ENCODE results near the gene ZNF524.

ZNF524 gene

DNA sequence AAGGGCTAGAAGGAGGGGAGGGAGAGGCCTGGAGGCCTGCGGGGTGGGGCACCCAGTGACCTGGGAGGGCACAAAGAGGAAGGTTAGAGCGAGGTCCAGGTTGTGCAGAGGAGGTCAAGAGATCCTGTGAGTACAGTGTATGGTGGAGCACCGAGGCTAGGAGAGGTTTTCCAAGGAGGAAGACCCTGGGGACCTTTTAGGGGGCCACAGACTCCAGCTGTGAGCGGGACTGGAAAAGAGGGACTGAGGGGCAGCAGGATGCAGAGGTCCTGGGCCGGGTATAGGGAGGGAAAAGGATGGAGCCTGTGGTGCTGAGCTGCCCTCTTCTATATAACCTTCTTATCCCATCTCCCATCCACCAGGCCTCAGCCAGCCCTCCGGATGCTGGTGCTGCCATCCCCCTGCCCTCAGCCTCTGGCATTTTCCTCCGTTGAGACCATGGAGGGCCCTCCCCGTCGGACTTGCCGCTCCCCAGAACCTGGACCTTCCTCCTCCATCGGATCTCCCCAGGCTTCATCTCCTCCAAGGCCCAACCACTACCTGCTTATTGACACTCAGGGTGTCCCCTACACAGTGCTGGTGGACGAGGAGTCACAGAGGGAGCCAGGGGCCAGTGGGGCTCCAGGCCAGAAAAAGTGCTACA is 44.2 kb downstream of the ZNF524 start:
- DNase-seq, result no peak

DNA sequence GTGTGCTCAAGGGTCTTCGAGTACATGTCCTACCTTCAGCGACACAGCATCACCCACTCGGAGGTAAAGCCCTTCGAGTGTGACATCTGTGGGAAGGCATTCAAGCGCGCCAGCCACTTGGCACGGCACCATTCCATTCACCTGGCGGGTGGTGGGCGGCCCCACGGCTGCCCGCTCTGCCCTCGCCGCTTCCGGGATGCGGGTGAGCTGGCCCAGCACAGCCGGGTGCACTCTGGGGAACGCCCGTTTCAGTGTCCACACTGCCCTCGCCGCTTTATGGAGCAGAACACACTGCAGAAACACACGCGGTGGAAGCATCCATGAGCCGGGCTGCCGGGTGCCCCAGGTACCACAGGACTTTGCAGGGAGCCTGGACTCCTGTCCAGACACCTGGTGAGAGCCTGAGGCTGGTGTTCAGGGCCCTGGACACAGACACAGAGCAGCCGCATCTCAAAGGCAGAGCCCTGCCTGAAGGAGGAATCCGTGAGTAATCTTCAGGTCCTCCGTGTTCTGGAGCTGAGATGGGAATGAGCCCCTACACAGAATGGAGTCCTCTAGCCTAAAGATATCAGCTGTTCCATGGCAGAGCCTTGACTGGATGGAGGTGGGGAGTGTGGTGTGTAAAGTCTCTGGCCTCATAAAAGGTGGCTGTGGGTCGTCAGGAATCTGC is 44.9 kb downstream of the ZNF524 start:
- DNase-seq, result no peak

DNA sequence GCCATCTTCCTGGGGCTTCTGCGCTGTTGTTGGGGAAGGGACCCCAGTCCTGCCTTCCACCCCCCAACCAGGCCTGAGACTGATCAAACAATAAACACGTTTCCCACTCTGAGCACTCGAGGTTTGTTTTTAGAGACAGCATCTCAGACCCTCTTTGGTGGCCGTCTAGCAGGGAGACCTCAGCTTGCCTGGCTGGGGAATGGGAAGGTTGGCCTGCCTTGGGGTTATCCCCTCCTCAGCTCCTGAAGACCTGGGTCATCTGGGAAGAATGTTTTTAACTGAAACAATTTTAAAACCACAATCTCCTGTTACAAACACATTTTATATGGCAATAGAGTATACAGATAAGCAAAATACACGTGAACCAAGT is 45.4 kb downstream of the ZNF524 start:
- no peak for DNase-seq

DNA sequence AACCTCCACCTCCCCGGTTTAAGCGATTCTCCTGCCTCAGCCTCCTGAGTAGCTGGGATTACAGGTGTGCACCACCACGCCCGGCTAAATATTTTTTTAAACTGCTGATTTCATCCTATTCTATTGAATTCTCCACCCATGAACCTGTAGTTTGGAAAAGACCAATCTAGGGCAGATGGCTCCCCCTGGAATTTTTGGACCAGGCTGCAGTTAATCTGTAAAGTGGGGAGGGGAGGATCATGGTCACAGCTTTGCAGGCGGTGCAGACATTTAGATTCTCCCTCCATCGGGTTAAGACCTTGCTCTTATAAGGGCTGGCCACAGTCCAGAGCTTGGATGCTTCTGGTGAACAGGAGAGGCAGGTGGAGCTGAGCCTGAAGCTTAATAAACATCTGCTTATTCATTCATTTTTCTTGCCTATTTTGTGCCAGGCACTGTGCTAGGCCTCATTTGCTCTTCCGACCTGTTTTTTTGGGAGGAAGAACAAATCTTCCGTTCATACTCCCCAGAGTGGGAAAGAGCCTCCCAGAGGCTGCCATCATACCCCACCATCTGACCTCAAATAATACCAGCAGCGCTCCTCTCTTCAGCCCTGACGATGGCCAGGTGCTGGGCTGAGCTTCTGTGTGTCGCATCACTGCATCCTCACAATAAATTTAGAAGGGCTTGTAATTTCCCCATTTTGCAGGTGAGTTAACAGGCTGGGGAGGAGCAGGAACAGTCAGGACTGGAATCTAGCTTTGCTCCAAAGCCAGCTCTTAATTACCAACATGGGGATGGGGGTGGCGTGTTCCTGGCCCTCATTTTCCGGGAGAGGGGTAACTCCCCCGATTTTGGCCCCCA is 47.0 kb downstream of the ZNF524 start:
- no peak for DNase-seq

DNA sequence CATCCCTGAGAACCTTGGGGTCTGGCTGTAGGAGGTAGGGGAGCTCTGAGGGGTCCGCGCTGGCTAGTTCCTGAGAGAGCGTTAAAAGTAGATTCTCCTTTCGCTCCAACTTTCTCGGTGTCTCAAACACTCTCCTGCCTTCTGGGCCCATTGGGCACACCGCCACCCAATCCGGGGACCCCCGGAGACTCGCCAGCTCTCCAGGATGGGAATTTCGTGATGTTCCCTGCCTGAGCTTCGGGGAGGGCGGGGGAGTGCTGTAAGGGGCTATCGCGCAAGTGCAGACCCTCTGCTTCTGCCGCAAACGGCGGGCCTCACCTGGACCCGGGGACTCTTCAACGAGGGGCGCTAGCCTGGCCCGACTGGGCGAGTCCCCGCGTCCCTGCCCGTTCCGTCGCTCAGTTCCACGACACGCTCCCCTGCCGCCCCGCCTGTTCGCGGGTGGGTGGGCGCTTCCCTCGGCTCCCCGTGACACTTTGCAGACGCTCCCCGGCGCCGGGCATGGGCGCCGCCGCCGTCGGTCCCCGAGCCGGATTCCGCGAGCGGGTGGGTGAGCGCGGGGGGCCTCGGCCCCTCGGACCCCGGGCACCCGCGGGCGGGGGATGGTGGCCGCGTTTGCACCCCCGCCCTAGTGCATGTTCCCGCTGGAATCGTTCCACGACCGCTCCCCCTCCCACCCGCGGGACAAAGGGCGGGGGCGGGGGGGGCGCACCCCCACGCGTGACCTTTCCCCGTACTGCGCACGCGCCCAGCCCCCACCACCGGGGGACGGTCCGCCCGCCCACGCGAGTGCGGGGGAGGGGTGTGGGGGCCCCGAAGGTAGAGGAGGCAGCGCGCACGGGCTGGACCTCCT is 47.9 kb downstream of the ZNF524 start, which contains the start of gene CCDC106:
TSS of gene CCDC106 (plus strand) at position 481 of the 853 bp plus-strand sequence. CDS start 835 bp downstream, outside the sequence.
- peak; percentile 68 to 75 for DNase-seq

DNA sequence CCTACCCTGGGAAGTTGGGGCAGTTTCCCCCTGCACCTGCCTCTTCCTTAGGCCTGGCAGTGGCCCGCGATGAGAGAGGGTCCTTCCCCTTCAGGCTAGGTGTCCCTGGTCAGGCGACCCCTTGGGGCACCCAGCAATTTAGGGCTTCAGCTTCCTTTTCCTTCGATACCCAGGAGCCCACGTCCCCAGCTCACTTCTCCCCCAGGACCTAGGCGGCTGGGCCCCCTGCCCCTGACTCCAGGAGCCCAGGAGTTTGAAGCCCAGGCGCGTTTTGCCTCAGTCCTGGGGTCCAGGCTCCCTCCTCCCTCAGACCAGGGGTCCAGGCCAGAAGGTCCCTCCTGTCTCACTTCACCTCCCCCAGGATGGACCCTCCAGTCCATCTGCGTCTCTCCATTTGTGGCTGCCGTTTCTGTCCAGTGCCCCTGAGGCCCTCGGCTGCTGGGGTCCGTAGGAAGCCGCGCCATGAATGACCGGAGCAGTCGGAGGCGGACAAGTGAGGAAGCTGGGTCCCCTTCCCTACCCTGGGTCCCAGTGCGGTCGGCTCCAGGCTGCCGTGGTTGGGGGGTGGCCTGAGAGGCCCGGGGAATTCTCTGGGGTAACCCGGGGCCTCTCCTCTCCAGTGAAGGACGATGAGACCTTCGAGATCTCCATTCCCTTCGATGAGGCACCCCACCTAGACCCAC is 48.6 kb downstream of the ZNF524 start:
- no peak for DNase-seq

DNA sequence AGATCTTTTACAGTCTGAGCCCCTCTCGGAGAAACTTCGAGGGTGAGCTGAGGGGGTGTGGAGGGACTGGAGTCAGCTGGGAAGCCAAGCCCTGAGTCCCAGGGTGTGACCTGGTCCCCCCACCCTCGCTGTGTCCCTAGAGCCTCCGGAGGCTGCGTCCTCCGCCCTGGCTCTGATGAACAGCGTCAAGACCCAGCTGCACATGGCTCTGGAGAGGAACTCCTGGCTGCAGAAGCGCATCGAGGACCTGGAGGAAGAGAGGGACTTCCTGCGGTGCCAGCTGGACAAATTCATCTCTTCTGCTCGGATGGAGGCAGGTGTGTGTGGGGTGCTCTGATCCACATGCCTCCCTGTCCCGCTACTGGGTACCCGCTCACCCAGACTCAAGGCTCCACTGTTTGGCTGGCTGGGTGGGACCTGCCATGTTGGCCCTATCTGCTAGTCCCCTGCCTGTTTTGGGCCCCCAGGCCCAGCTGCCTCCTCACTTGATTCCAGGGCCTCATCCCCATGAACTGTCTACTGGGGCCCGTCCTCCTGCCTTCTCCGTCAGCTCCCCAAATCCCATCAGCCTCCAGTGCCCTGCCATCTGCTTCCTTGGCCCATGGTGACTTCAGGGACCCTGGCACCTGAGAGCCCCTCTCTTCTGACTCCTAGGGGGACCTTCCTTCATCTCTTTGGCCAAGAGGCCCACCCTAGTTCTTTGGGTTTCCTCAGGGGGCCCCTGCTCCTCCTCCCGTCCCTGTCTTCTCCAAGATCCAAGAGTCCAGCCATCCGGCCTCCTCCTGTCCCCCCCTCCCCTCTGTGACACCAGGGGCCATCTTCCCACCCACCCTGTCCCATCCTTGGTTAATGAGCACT is 49.4 kb downstream of the ZNF524 start:
- DNase-seq, result no peak

DNA sequence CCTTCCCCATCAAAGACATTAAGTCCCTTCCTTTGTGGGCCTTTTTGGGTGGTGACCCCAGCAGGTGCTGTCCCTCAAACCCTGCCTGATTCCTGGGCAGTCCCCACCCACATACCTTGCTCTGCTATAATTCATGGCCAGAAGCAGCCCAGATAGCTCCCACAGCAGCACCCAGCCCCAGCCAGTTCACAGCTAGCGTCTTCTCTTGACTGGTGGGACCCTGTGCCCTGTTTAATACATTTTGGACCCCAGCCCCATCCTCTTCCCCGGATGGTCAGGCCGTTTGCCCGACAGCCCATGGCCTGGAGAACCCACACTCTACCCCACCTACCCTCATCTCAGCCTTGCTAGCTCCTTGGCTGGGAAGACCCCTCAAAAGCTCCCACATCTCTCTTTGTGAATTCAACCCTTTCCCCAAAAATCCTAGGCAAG is 50.1 kb downstream of the ZNF524 start:
- DNase-seq, result no peak

DNA sequence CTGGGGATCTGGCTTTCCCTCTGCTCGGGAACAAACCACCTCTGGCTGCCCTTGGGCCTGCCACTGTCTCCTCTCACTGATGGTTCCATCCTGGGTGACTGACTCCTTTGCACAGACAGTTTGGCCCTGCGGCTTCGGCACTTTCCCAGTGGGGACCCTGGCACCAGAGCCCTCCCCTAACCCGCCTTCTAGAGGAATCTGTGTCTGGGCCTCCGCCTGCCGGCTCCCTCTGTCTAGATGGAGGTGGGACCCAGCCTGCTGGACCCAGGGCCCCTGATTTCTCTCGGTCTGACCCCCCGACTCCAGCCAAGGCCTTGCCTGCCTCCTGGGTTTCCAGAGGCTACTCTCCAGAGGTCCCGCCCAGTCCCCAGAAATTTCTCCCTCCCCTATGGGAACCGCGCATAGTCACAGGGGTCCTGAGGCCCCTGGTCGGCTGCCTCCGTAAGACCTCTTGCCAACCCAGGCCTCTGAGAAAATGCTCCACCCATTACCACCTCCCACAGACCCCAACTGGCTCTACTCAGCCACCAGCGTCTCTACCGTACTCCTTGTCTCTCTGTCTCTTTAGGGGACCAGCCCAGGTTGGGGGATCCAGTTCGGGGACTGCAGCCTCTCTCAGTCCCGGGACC is 50.6 kb downstream of the ZNF524 start:
- DNase-seq, result no peak

DNA sequence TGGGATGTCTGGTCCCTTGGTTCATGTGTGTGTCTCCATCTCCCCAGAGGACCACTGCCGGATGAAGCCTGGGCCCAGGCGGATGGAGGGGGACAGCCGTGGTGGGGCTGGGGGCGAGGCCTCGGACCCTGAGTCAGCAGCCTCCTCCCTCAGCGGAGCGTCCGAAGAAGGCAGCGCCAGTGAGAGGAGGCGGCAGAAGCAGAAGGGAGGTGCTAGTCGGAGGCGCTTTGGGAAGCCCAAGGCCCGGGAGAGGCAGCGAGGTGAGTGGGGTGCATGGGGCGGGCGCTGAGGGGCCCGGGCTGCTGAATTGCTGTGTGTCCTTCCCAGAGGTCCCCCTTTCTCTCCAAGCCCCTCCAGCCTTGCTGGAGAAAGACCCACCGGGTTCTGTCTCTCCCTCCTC is 51.1 kb downstream of the ZNF524 start:
- DNase-seq, result no peak

DNA sequence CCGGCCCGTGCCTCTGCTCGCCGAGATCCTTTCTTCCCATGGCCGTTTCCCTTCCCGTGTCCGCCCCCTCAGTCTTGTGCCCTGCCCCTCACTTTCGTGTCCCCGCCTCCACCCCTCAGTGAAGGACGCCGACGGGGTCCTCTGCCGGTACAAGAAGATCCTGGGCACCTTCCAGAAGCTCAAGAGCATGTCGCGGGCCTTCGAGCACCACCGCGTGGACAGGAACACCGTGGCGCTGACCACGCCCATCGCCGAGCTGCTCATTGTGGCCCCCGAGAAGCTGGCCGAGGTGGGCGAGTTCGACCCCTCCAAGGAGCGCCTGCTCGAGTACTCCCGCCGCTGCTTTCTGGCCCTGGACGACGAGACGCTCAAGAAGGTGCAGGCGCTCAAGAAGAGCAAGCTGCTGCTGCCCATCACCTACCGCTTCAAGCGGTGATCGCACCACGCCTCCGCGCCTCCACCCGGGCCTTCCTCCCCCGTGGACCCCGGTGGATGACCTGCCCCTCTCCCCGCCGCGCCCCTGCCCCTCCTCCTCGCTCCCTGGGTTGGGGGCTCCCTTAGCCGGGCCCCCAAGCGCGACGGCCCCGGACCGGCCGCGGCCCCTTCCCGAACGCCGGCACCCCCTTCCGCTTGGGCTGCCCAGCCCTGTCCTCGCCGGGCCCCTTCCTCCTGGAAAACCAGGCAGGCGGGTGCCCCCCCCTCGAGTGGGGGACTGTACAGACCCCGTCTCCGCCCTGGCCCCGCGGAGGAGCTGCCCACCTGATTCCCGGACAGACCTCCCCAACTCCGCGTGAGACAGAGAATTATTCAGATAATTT is 52.4 kb downstream of the ZNF524 start:
- no peak for DNase-seq

Data from Kasumi-1 (cell line).